ENCODE data around the gene RCSD1. TPM values are rescaled to one million over a fixed set of nuclear protein-coding genes. Genes with fewer than 3 reads are reported as not detected.
A peak's percentile ranks its signal among the peaks of the same experiment; 100 is the strongest.

The RCSD1 gene
- total and polyA plus RNA-seq, 2 of the 13 experiments (the other 11 are each of a cell fraction or from before 2014, with no cell fraction given) = not detected

GRCh38 chr1:167715157-167715999, 85.3 kb downstream of the RCSD1 start (continued):
- peak; percentile 88 for TF ChIP-seq ZNF331 (CRISPR knock-in tag; IDR thresholded peaks at IDR 0.05)
- TF ChIP-seq ATRX (CRISPR knock-in tag; IDR thresholded peaks at IDR 0.05; ENCODE audit: borderline replicate concordance) = no peak
- no peak for TF ChIP-seq AGO2 (optimal IDR thresholded peaks at IDR 0.05; ENCODE audit: low read depth, low read length)
- no peak for TF ChIP-seq ZUFSP (CRISPR knock-in tag; IDR thresholded peaks at IDR 0.05; ENCODE audit: borderline replicate concordance)
- no peak for TF ChIP-seq REST (IDR thresholded peaks at IDR 0.05; ENCODE audit: borderline replicate concordance in 1 of 2, low read depth in 1 of 2, low read length in 2 of 2)
- no peak for TF ChIP-seq MAZ (IDR thresholded peaks at IDR 0.05; ENCODE audit: borderline replicate concordance, low read depth, low read length)
- 0 out of 2 replicates have a peak, but pooled peaks have one; percentile 26 for TF ChIP-seq MAZ (CRISPR knock-in tag; IDR thresholded peaks at IDR 0.05; ENCODE audit: low read depth)
- TF ChIP-seq HDAC2 (CRISPR knock-in tag; IDR thresholded peaks at IDR 0.05) = peak; percentile 66; the same call in 1 of the 2 replicates
- TF ChIP-seq SMAD3 (CRISPR knock-in tag; IDR thresholded peaks at IDR 0.05) = peak; percentile 85; the same call in 1 of the 2 replicates
- TF ChIP-seq ARID4A (CRISPR knock-in tag; IDR thresholded peaks at IDR 0.05; ENCODE audit: borderline replicate concordance) = no peak; the same call in 1 of the 2 replicates
- no peak for TF ChIP-seq HES4 (CRISPR knock-in tag; IDR thresholded peaks at IDR 0.05; ENCODE audit: borderline replicate concordance)
- TF ChIP-seq RNF2 (conservative IDR thresholded peaks at IDR 0.05; ENCODE audit: low read depth) = no peak
- no peak for TF ChIP-seq TRIM22 (IDR thresholded peaks at IDR 0.05)
- TF ChIP-seq ZNF362 (CRISPR knock-in tag; IDR thresholded peaks at IDR 0.05; ENCODE audit: borderline replicate concordance) = peak; percentile 60; the same call in 1 of the 2 replicates
- no peak for TF ChIP-seq MZF1 (CRISPR knock-in tag; IDR thresholded peaks at IDR 0.05; ENCODE audit: borderline replicate concordance)
